ENCODE results near the gene ITGA3. TPM values are rescaled to one million over a fixed set of nuclear protein-coding genes. Genes with fewer than 3 reads are reported as not detected.
A peak's percentile ranks its signal among the peaks of the same experiment; 100 is the strongest.

The ITGA3 gene
- total RNA-seq, 4 donors from 2014 or later = 145 to 246 (median 172) TPM

- Histone ChIP-seq H3K27me3 (no peaks in the 10 kb centered on the region), H3K27ac (no peak overlapping the region), H3K9me3 (no peaks in the 10 kb centered on the region), H3K4me3 (replicated peaks in 1 of 3) (no peak overlapping the region), H3K4me1 (peaks cover 11 to 21% of the 10 kb centered on the region in 2 donors), H3K36me3 (peaks cover 11 to 27% of the 10 kb centered on the region in 2 donors)
- intact Hi-C loops (cut with DNase I) = no loop called here
- WGBS, 2 donors = 82 to 85% methylated on average over 14 to 15 of the region's 15 CpGs
- TF ChIP-seq CTCF (IDR thresholded peaks at IDR 0.05) (no peak), POLR2A (IDR thresholded peaks at IDR 0.05) (no peak)
- no peak for DNase-seq
Measured at GRCh38 chr17:50090971-50091917, 35.3 kb downstream of the ITGA3 start.

- TF ChIP-seq POLR2A (IDR thresholded peaks at IDR 0.05) (no peak), CTCF (IDR thresholded peaks at IDR 0.05) (no peak)
- intact Hi-C loops (cut with DNase I) = no loop called here
- H3K27ac ChIP-seq = no peak overlapping the region
- WGBS, 2 donors = 62 to 78% methylated on average over 2 of the region's 2 CpGs
- H3K4me3 ChIP-seq (replicated peaks in 1 of 3) = no peak overlapping the region
- no peaks in the 10 kb centered on the region for H3K9me3 ChIP-seq
- peaks cover 16 to 28% of the 10 kb centered on the region in 2 donors for H3K4me1 ChIP-seq
- peaks cover 11 to 27% of the 10 kb centered on the region in 2 donors for H3K36me3 ChIP-seq
- no peak for DNase-seq
- no peaks in the 10 kb centered on the region for H3K27me3 ChIP-seq
Measured at GRCh38 chr17:50091918-50092285, 36.0 kb downstream of the ITGA3 start.

- WGBS, 2 donors = 88 to 89% methylated on average over 3 of the region's 3 CpGs
- intact Hi-C loops (cut with DNase I) = no loop called here
- peaks cover 15 to 22% of the 10 kb centered on the region in 2 donors for H3K36me3 ChIP-seq
- H3K9me3 ChIP-seq = no peaks in the 10 kb centered on the region
- no peaks in the 10 kb centered on the region for H3K27me3 ChIP-seq
- no peak overlapping the region for H3K4me3 ChIP-seq (replicated peaks in 1 of 3)
- TF ChIP-seq POLR2A (IDR thresholded peaks at IDR 0.05) (no peak), CTCF (IDR thresholded peaks at IDR 0.05) (no peak)
- peak overlapping the region in 1 of 3 donors; percentile 17 for H3K27ac ChIP-seq
- peaks cover 16 to 29% of the 10 kb centered on the region in 2 donors for H3K4me1 ChIP-seq
- DNase-seq = no peak
Measured at GRCh38 chr17:50093246-50093645, 37.3 kb downstream of the ITGA3 start.

- TF ChIP-seq CTCF (IDR thresholded peaks at IDR 0.05) (no peak), POLR2A (IDR thresholded peaks at IDR 0.05) (no peak)
- intact Hi-C loops (cut with DNase I) = no loop called here
- peaks cover 16 to 29% of the 10 kb centered on the region in 2 donors for H3K4me1 ChIP-seq
- H3K27ac ChIP-seq = peak overlapping the region in 2 of 3 donors; percentile 17 to 83
- no peak for DNase-seq
- WGBS, 2 donors = 19 to 31% methylated on average over 3 of the region's 3 CpGs
- peaks cover 17 to 20% of the 10 kb centered on the region in 2 donors for H3K36me3 ChIP-seq
- no peaks in the 10 kb centered on the region for H3K9me3 ChIP-seq
- H3K4me3 ChIP-seq (replicated peaks in 1 of 3) = no peak overlapping the region
- H3K27me3 ChIP-seq = no peaks in the 10 kb centered on the region
Measured at GRCh38 chr17:50093807-50094206, 37.9 kb downstream of the ITGA3 start.

- intact Hi-C loops (cut with DNase I) = no loop called here
- Histone ChIP-seq H3K27ac (peak overlapping the region in 2 of 3 donors; percentile 66 to 83), H3K4me3 (replicated peaks in 1 of 3) (peak overlapping the region in 2 of 3 donors; percentile 9 to 100), H3K36me3 (peaks cover 15 to 18% of the 10 kb centered on the region in 2 donors), H3K4me1 (peaks cover 16 to 29% of the 10 kb centered on the region in 2 donors), H3K27me3 (no peaks in the 10 kb centered on the region), H3K9me3 (no peaks in the 10 kb centered on the region)
- TF ChIP-seq POLR2A (IDR thresholded peaks at IDR 0.05) (peak in 1 of 2 donors; percentile 12), CTCF (IDR thresholded peaks at IDR 0.05) (peak; percentile 80 to 91 (median 86))
- 0 to 1% methylated on average over 13 to 21 of the region's 21 CpGs for WGBS, 2 donors
- DNase-seq = peak; percentile 90 to 92
Measured at GRCh38 chr17:50094243-50094752, 38.4 kb downstream of the ITGA3 start.

Data from thyroid gland (tissue), 4 donors.